ENCODE results near the gene CHCT1. TPM values are rescaled to one million over a fixed set of nuclear protein-coding genes. Genes with fewer than 3 reads are reported as not detected.

CHCT1 gene
- total RNA-seq, 2 donors from 2014 or later: not detected

- H3K4me3 ChIP-seq: no peak overlapping the region
- intact Hi-C loops (cut with DNase I): no loop called here
- H3K27me3 ChIP-seq: no peaks in the 10 kb centered on the region
These were observed 18.3 kb upstream of the CHCT1 start for GRCh38 chr17:60403962-60404361.

GRCh38 chr17:60406887-60407286 lies 15.4 kb upstream of the CHCT1 start:
- no peaks in the 10 kb centered on the region for H3K9me3 ChIP-seq

More at GRCh38 chr17:60403962-60404361, 18.3 kb upstream of the CHCT1 start:
- Histone ChIP-seq H3K4me1 (no peaks in the 10 kb centered on the region), H3K36me3 (no peaks in the 10 kb centered on the region), H3K27ac (no peak overlapping the region), H3K9ac (ENCODE audit: low read depth in 2 of 2, low read length in 2 of 2) (no peak overlapping the region), H3K9me3 (no peaks in the 10 kb centered on the region)
- DNase-seq: no peak
- TF ChIP-seq CTCF (IDR thresholded peaks at IDR 0.05): no peak

GRCh38 chr17:60410001-60410400 lies 12.3 kb upstream of the CHCT1 start:
- Histone ChIP-seq H3K4me1 (no peaks in the 10 kb centered on the region), H3K36me3 (no peaks in the 10 kb centered on the region), H3K4me3 (no peak overlapping the region), H3K27ac (no peak overlapping the region), H3K27me3 (no peaks in the 10 kb centered on the region), H3K9me3 (no peaks in the 10 kb centered on the region), H3K9ac (ENCODE audit: low read depth in 2 of 2, low read length in 2 of 2) (no peak overlapping the region)
- TF ChIP-seq CTCF (IDR thresholded peaks at IDR 0.05): no peak
- DNase-seq: no peak
- intact Hi-C loops (cut with DNase I): no loop called here

More at GRCh38 chr17:60406887-60407286, 15.4 kb upstream of the CHCT1 start:
- no peak for TF ChIP-seq CTCF (IDR thresholded peaks at IDR 0.05)
- Histone ChIP-seq H3K27me3 (no peaks in the 10 kb centered on the region), H3K9ac (ENCODE audit: low read depth in 2 of 2, low read length in 2 of 2) (no peak overlapping the region), H3K4me3 (no peak overlapping the region), H3K27ac (no peak overlapping the region), H3K36me3 (no peaks in the 10 kb centered on the region), H3K4me1 (no peaks in the 10 kb centered on the region)
- intact Hi-C loops (cut with DNase I): no loop called here
- no peak for DNase-seq

GRCh38 chr17:60412701-60413100 lies 9.6 kb upstream of the CHCT1 start:
- intact Hi-C loops (cut with DNase I): no loop called here
- no peak for DNase-seq
- H3K27ac ChIP-seq: no peak overlapping the region
- no peaks in the 10 kb centered on the region for H3K9me3 ChIP-seq
- no peaks in the 10 kb centered on the region for H3K27me3 ChIP-seq
- no peak overlapping the region for H3K4me3 ChIP-seq
- TF ChIP-seq CTCF (IDR thresholded peaks at IDR 0.05): no peak
- no peaks in the 10 kb centered on the region for H3K36me3 ChIP-seq
- no peak overlapping the region for H3K9ac ChIP-seq (ENCODE audit: low read depth in 2 of 2, low read length in 2 of 2)
- no peaks in the 10 kb centered on the region for H3K4me1 ChIP-seq

GRCh38 chr17:60415146-60415545 lies 7.1 kb upstream of the CHCT1 start:
- no peak for TF ChIP-seq CTCF (IDR thresholded peaks at IDR 0.05)
- H3K9me3 ChIP-seq: no peaks in the 10 kb centered on the region
- H3K4me1 ChIP-seq: no peaks in the 10 kb centered on the region
- DNase-seq: no peak
- no peak overlapping the region for H3K4me3 ChIP-seq
- no peaks in the 10 kb centered on the region for H3K27me3 ChIP-seq
- no peak overlapping the region for H3K9ac ChIP-seq (ENCODE audit: low read depth in 2 of 2, low read length in 2 of 2)
- no peaks in the 10 kb centered on the region for H3K36me3 ChIP-seq
- no peak overlapping the region for H3K27ac ChIP-seq
- intact Hi-C loops (cut with DNase I): no loop called here
